IPS-18a (cell line): Measurements from ENCODE around the gene GMDS.

Experiments used
- H3K27ac ChIP-seq: one replicate; pipeline ENCODE4 v1.5.1; 2013; ENCODE audit warnings: low read length
- H3K27me3 ChIP-seq: one replicate; pipeline ENCODE4 v1.6.1; 2013; ENCODE audit warnings: mild to moderate bottlenecking, low read length; ENCODE audit not compliant: control insufficient read depth, insufficient read depth
- H3K36me3 ChIP-seq: one replicate; pipeline ENCODE4 v1.6.1; 2013; ENCODE audit warnings: low read depth, low read length; ENCODE audit not compliant: control insufficient read depth
- H3K4me1 ChIP-seq: one replicate; pipeline ENCODE4 v1.6.1; 2013; ENCODE audit warnings: low read depth, low read length; ENCODE audit not compliant: control insufficient read depth
- H3K4me3 ChIP-seq: one replicate; pipeline ENCODE4 v1.5.1; 2013; ENCODE audit warnings: low read length
- H3K9ac ChIP-seq: one replicate; pipeline ENCODE4 v1.6.1; 2013; ENCODE audit warnings: mild to moderate bottlenecking, low read length, moderate library complexity
- H3K9me3 ChIP-seq: one replicate; pipeline ENCODE4 v1.6.1; 2013; ENCODE audit warnings: low read depth, low read length; ENCODE audit not compliant: control insufficient read depth

The GMDS gene

GRCh38 chr6:1594445-1595200 is 650.8 kb downstream of the GMDS start:
- peaks cover 4% of the 10 kb centered on the region for H3K4me1 ChIP-seq
- no peak overlapping the region for H3K27ac ChIP-seq
- no peaks in the 10 kb centered on the region for H3K9me3 ChIP-seq
- no peaks in the 10 kb centered on the region for H3K36me3 ChIP-seq
- H3K27me3 ChIP-seq, result peaks cover 14% of the 10 kb centered on the region
- no peak overlapping the region for H3K9ac ChIP-seq
- H3K4me3 ChIP-seq, result no peak overlapping the region

GRCh38 chr6:1593958-1594314 is 651.5 kb downstream of the GMDS start:
- no peak overlapping the region for H3K4me3 ChIP-seq
- H3K4me1 ChIP-seq, result peaks cover 4% of the 10 kb centered on the region
- peaks cover 14% of the 10 kb centered on the region for H3K27me3 ChIP-seq
- no peak overlapping the region for H3K9ac ChIP-seq
- H3K9me3 ChIP-seq, result no peaks in the 10 kb centered on the region
- no peaks in the 10 kb centered on the region for H3K36me3 ChIP-seq
- no peak overlapping the region for H3K27ac ChIP-seq

- Histone ChIP-seq H3K27me3 (peaks cover 14% of the 10 kb centered on the region), H3K4me1 (peaks cover 4% of the 10 kb centered on the region)
Observed at GRCh38 chr6:1593286-1593957, 652.0 kb downstream of the GMDS start.

GRCh38 chr6:1592852-1593251 is 652.6 kb downstream of the GMDS start:
- Histone ChIP-seq H3K9me3 (no peaks in the 10 kb centered on the region), H3K27ac (no peak overlapping the region), H3K9ac (no peak overlapping the region), H3K27me3 (peaks cover 11% of the 10 kb centered on the region), H3K4me3 (no peak overlapping the region), H3K4me1 (peaks cover 4% of the 10 kb centered on the region), H3K36me3 (no peaks in the 10 kb centered on the region)

More at GRCh38 chr6:1593286-1593957, 652.0 kb downstream of the GMDS start:
- Histone ChIP-seq H3K9ac (no peak overlapping the region), H3K4me3 (no peak overlapping the region), H3K36me3 (no peaks in the 10 kb centered on the region), H3K9me3 (no peaks in the 10 kb centered on the region), H3K27ac (no peak overlapping the region)

GRCh38 chr6:1591926-1592325 is 653.5 kb downstream of the GMDS start:
- peaks cover 4% of the 10 kb centered on the region for H3K4me1 ChIP-seq
- peaks cover 9% of the 10 kb centered on the region for H3K27me3 ChIP-seq

GRCh38 chr6:1591243-1591642 is 654.2 kb downstream of the GMDS start:
- no peaks in the 10 kb centered on the region for H3K9me3 ChIP-seq
- no peak overlapping the region for H3K4me3 ChIP-seq
- H3K9ac ChIP-seq, result no peak overlapping the region
- no peaks in the 10 kb centered on the region for H3K4me1 ChIP-seq
- H3K36me3 ChIP-seq, result no peaks in the 10 kb centered on the region
- H3K27me3 ChIP-seq, result peaks cover 9% of the 10 kb centered on the region
- no peak overlapping the region for H3K27ac ChIP-seq

More at GRCh38 chr6:1591926-1592325, 653.5 kb downstream of the GMDS start:
- no peak overlapping the region for H3K9ac ChIP-seq
- H3K27ac ChIP-seq, result no peak overlapping the region
- H3K36me3 ChIP-seq, result no peaks in the 10 kb centered on the region
- H3K9me3 ChIP-seq, result no peaks in the 10 kb centered on the region
- H3K4me3 ChIP-seq, result no peak overlapping the region

- Histone ChIP-seq H3K27ac (no peak overlapping the region), H3K36me3 (no peaks in the 10 kb centered on the region), H3K9ac (no peak overlapping the region), H3K4me1 (no peaks in the 10 kb centered on the region), H3K27me3 (peaks cover 4% of the 10 kb centered on the region), H3K9me3 (no peaks in the 10 kb centered on the region), H3K4me3 (no peak overlapping the region)
Observed at GRCh38 chr6:1590580-1590979, 654.8 kb downstream of the GMDS start.

- H3K9ac ChIP-seq, result no peak overlapping the region
- H3K27ac ChIP-seq, result no peak overlapping the region
- H3K4me1 ChIP-seq, result no peaks in the 10 kb centered on the region
- no peaks in the 10 kb centered on the region for H3K9me3 ChIP-seq
- no peaks in the 10 kb centered on the region for H3K36me3 ChIP-seq
- H3K27me3 ChIP-seq, result no peaks in the 10 kb centered on the region
- no peak overlapping the region for H3K4me3 ChIP-seq
Observed at GRCh38 chr6:1589208-1589607, 656.2 kb downstream of the GMDS start.

- H3K27ac ChIP-seq, result no peak overlapping the region
- H3K9me3 ChIP-seq, result no peaks in the 10 kb centered on the region
- H3K9ac ChIP-seq, result no peak overlapping the region
- H3K36me3 ChIP-seq, result no peaks in the 10 kb centered on the region
- H3K4me1 ChIP-seq, result no peaks in the 10 kb centered on the region
- no peak overlapping the region for H3K4me3 ChIP-seq
- H3K27me3 ChIP-seq, result no peaks in the 10 kb centered on the region
Observed at GRCh38 chr6:1587977-1588376, 657.4 kb downstream of the GMDS start.

GRCh38 chr6:1587546-1587945 is 657.9 kb downstream of the GMDS start:
- no peaks in the 10 kb centered on the region for H3K27me3 ChIP-seq
- H3K27ac ChIP-seq, result no peak overlapping the region
- no peaks in the 10 kb centered on the region for H3K36me3 ChIP-seq
- H3K4me3 ChIP-seq, result no peak overlapping the region
- no peaks in the 10 kb centered on the region for H3K9me3 ChIP-seq
- H3K4me1 ChIP-seq, result no peaks in the 10 kb centered on the region
- H3K9ac ChIP-seq, result no peak overlapping the region

- H3K27ac ChIP-seq, result no peak overlapping the region
- H3K4me3 ChIP-seq, result no peak overlapping the region
- no peaks in the 10 kb centered on the region for H3K36me3 ChIP-seq
- H3K27me3 ChIP-seq, result no peaks in the 10 kb centered on the region
- no peaks in the 10 kb centered on the region for H3K9me3 ChIP-seq
- no peak overlapping the region for H3K9ac ChIP-seq
- H3K4me1 ChIP-seq, result no peaks in the 10 kb centered on the region
Observed at GRCh38 chr6:1586861-1587450, 658.4 kb downstream of the GMDS start.
